Measurements from ENCODE around the gene ZNF768. TPM values are rescaled to one million over a fixed set of nuclear protein-coding genes. Genes with fewer than 3 reads are reported as not detected.
"Not testable (repeated sequence)": the region's sequence is repeated elsewhere in the genome, so short reads cannot be mapped to it uniquely, and the experiment has no call there.

ZNF768 gene
- total RNA-seq, 1 experiment from 2014 or later, result 47.9 TPM

GRCh38 chr16:30533748-30534367 lies 7.5 kb upstream of the ZNF768 start:
- no peak for DNase-seq (ENCODE audit: low spot score)

GRCh38 chr16:30533146-30533522 lies 6.8 kb upstream of the ZNF768 start:
- no peak for DNase-seq (ENCODE audit: low spot score)

- DNase-seq (ENCODE audit: low spot score), result no peak
Observed at GRCh38 chr16:30532285-30533145, 6.1 kb upstream of the ZNF768 start.

GRCh38 chr16:30530163-30531037 lies 4.0 kb upstream of the ZNF768 start:
- DNase-seq (ENCODE audit: low spot score), result no peak

- no peak for DNase-seq (ENCODE audit: low spot score)
Observed at GRCh38 chr16:30528799-30529457, 2.6 kb upstream of the ZNF768 start.

GRCh38 chr16:30527635-30528178 lies 1.3 kb upstream of the ZNF768 start:
- peak; percentile 67 for DNase-seq (ENCODE audit: low spot score)

- peak; percentile 99 for DNase-seq (ENCODE audit: low spot score)
Observed at GRCh38 chr16:30526823-30527634, 663 bp upstream of the ZNF768 start.

GRCh38 chr16:30525844-30526136 lies 576 bp downstream of the ZNF768 start:
- DNase-seq (ENCODE audit: low spot score), result no peak

- DNase-seq (ENCODE audit: low spot score), result no peak
Observed at GRCh38 chr16:30524575-30525568, 1.5 kb downstream of the ZNF768 start.

- no peak for DNase-seq (ENCODE audit: low spot score)
Observed at GRCh38 chr16:30523768-30524574, 2.4 kb downstream of the ZNF768 start.

- DNase-seq (ENCODE audit: low spot score), result not testable (repeated sequence)
Observed at GRCh38 chr16:30522702-30523463, 3.5 kb downstream of the ZNF768 start.

- peak; percentile 47 for DNase-seq (ENCODE audit: low spot score)
Observed at GRCh38 chr16:30521873-30522641, 4.3 kb downstream of the ZNF768 start.

GRCh38 chr16:30521476-30521872 lies 4.9 kb downstream of the ZNF768 start:
- DNase-seq (ENCODE audit: low spot score), result no peak

GRCh38 chr16:30519120-30520049 lies 7.0 kb downstream of the ZNF768 start:
- DNase-seq (ENCODE audit: low spot score), result no peak

- DNase-seq (ENCODE audit: low spot score), result no peak
Observed at GRCh38 chr16:30518552-30518951, 7.8 kb downstream of the ZNF768 start.

- DNase-seq (ENCODE audit: low spot score), result no peak
Observed at GRCh38 chr16:30515275-30515674, 11.1 kb downstream of the ZNF768 start.
